Effector memory CD8-positive, alpha-beta T cell (primary cell): ENCODE results near the gene BAIAP2L1.
"Not testable (repeated sequence)": the region's sequence is repeated elsewhere in the genome, so short reads cannot be mapped to it uniquely, and the experiment has no call there.

Source experiments
- ATAC-seq: fragments of 150-1000 bp; cut with Tn5 transposase; replicated peaks from 2 replicates; pipeline ENCODE4 v1.10.0; 2021; ENCODE audit warnings: mild to moderate bottlenecking, moderate library complexity
- DNase-seq, 3 experiments: peaks; one replicate each; pipeline ENCODE4 v3.0.0; 2021
- H3K27ac Mint-ChIP-seq, 2 donors: one replicate each; pipeline ENCODE4 v1.8.0; 2022; ENCODE audit warnings: mild to moderate bottlenecking in 2 of 2, mixed read lengths in 2 of 2, moderate library complexity in 2 of 2
- H3K27me3 Mint-ChIP-seq, 2 donors: one replicate each; pipeline ENCODE4 v1.8.0; 2022; ENCODE audit warnings: mixed read lengths in 2 of 2
- H3K36me3 Mint-ChIP-seq: one replicate; pipeline ENCODE4 v1.8.0; 2022; ENCODE audit warnings: mild to moderate bottlenecking, moderate library complexity, mixed read lengths; ENCODE audit not compliant: insufficient read depth
- H3K4me1 Mint-ChIP-seq, 2 donors: one replicate each; pipeline ENCODE4 v1.8.0; 2022; ENCODE audit warnings: low read depth in 2 of 2, mixed read lengths in 2 of 2
- H3K4me3 Mint-ChIP-seq, 2 donors: one replicate each; pipeline ENCODE4 v1.8.0; 2022; ENCODE audit warnings: mild to moderate bottlenecking in 2 of 2, mixed read lengths in 2 of 2, moderate library complexity in 2 of 2
- H3K9me3 Mint-ChIP-seq, 2 donors: one replicate each; pipeline ENCODE4 v1.8.0; 2022; ENCODE audit warnings: mixed read lengths in 2 of 2

BAIAP2L1 gene

DNA sequence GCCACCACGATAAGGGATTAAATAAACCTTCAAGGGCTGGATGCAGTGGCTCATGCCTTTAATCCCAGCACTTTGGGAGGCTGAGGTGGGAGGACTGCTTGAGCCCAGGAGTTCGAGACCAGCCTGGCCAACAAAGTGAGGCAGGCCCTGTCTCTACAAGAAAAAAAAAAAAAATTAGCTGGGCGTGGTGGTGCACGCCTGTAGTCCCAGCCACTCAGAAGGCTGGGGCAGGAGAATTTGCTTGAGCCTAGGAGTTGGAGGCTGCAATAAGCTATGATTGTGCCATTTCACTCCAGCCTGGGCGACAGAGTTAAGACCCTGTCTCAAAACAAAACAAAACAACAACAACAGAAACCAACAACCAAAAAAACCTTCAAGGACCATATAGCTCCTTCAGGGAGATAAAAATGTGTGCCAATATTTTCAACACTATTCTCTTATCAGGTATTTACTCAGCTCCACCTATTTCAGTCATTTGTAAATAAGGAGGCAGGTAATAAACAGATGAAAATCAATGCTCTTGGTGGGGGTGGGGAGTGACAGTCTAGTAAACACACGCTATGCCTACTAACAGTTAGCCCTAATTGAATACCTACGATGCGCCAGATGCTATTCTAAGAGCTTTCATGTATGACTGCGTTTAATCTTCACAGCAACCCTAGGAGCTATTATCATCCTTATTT is 13.2 kb downstream of the BAIAP2L1 start:
- Mint-ChIP-seq H3K36me3 (no peaks in the 10 kb centered on the region), H3K4me1 (no peaks in the 10 kb centered on the region), H3K27me3 (peaks cover 0 to 11% of the 10 kb centered on the region in 2 donors), H3K4me3 (no peak overlapping the region), H3K9me3 (no peaks in the 10 kb centered on the region), H3K27ac (no peak overlapping the region)
- no peak for DNase-seq
- ATAC-seq = no peak

- Mint-ChIP-seq H3K27me3 (peaks cover 0 to 11% of the 10 kb centered on the region in 2 donors), H3K4me1 (no peaks in the 10 kb centered on the region), H3K36me3 (no peaks in the 10 kb centered on the region), H3K9me3 (no peaks in the 10 kb centered on the region), H3K4me3 (no peak overlapping the region), H3K27ac (no peak overlapping the region)
- no peak for DNase-seq
- no peak for ATAC-seq
Observed at GRCh38 chr7:98387131-98387530, 13.8 kb downstream of the BAIAP2L1 start.

- not testable (repeated sequence) for ATAC-seq, H3K4me1 Mint-ChIP-seq, H3K36me3 Mint-ChIP-seq, H3K27ac Mint-ChIP-seq, H3K27me3 Mint-ChIP-seq, H3K4me3 Mint-ChIP-seq, H3K9me3 Mint-ChIP-seq, DNase-seq
Observed at GRCh38 chr7:98385532-98385931, 15.4 kb downstream of the BAIAP2L1 start.

GRCh38 chr7:98378210-98378819 is 22.6 kb downstream of the BAIAP2L1 start:
- Mint-ChIP-seq H3K27me3 (no peaks in the 10 kb centered on the region), H3K27ac (no peak overlapping the region), H3K9me3 (no peaks in the 10 kb centered on the region), H3K4me3 (no peak overlapping the region), H3K36me3 (no peaks in the 10 kb centered on the region), H3K4me1 (no peaks in the 10 kb centered on the region)
- ATAC-seq = no peak
- no peak for DNase-seq

- H3K36me3 Mint-ChIP-seq = no peaks in the 10 kb centered on the region
- H3K27me3 Mint-ChIP-seq = no peaks in the 10 kb centered on the region
- no peak overlapping the region for H3K27ac Mint-ChIP-seq
- H3K9me3 Mint-ChIP-seq = no peaks in the 10 kb centered on the region
- H3K4me3 Mint-ChIP-seq = no peak overlapping the region
- DNase-seq (no peak), ATAC-seq (no peak)
- no peaks in the 10 kb centered on the region for H3K4me1 Mint-ChIP-seq
Observed at GRCh38 chr7:98376711-98377110, 24.2 kb downstream of the BAIAP2L1 start.

GRCh38 chr7:98375664-98376063 is 25.2 kb downstream of the BAIAP2L1 start:
- no peak overlapping the region for H3K27ac Mint-ChIP-seq
- DNase-seq = no peak
- no peaks in the 10 kb centered on the region for H3K9me3 Mint-ChIP-seq
- ATAC-seq = no peak
- H3K36me3 Mint-ChIP-seq = no peaks in the 10 kb centered on the region
- H3K4me1 Mint-ChIP-seq = no peaks in the 10 kb centered on the region
- no peaks in the 10 kb centered on the region for H3K27me3 Mint-ChIP-seq
- H3K4me3 Mint-ChIP-seq = no peak overlapping the region

DNA sequence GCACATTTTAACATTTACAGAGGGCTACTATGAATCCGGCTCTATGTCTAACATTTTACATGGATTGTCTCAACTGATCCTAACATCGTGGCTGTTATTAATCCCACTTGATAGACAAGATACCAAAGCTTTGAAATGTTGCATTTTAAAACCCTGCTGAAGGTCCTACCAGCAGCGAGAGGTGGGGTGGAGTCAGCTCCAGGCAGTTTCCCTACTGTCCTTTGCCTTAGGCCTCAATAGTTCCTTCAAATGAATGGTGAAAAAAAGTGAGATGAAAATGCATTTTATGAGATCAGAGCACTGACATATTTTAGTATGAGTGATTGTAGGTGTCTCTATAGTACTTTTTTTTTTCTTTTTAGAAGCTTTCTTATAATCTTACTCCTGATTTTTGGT is 26.6 kb downstream of the BAIAP2L1 start:
- no peak overlapping the region for H3K4me3 Mint-ChIP-seq
- DNase-seq = no peak
- H3K4me1 Mint-ChIP-seq = no peaks in the 10 kb centered on the region
- no peaks in the 10 kb centered on the region for H3K36me3 Mint-ChIP-seq
- H3K27ac Mint-ChIP-seq = no peak overlapping the region
- H3K27me3 Mint-ChIP-seq = no peaks in the 10 kb centered on the region
- H3K9me3 Mint-ChIP-seq = no peaks in the 10 kb centered on the region
- ATAC-seq = no peak

- Mint-ChIP-seq H3K4me1 (no peaks in the 10 kb centered on the region), H3K27me3 (peaks cover 5 to 7% of the 10 kb centered on the region in 2 donors), H3K9me3 (no peaks in the 10 kb centered on the region), H3K36me3 (no peaks in the 10 kb centered on the region), H3K27ac (no peak overlapping the region), H3K4me3 (no peak overlapping the region)
- ATAC-seq (no peak), DNase-seq (no peak)
Observed at GRCh38 chr7:98372993-98373392, 27.9 kb downstream of the BAIAP2L1 start.

GRCh38 chr7:98369726-98370125 is 31.2 kb downstream of the BAIAP2L1 start:
- H3K36me3 Mint-ChIP-seq = no peaks in the 10 kb centered on the region
- H3K4me3 Mint-ChIP-seq = no peak overlapping the region
- H3K9me3 Mint-ChIP-seq = no peaks in the 10 kb centered on the region
- no peak for ATAC-seq
- no peak for DNase-seq
- peaks cover 23 to 35% of the 10 kb centered on the region in 2 donors for H3K27me3 Mint-ChIP-seq
- H3K27ac Mint-ChIP-seq = no peak overlapping the region
- H3K4me1 Mint-ChIP-seq = no peaks in the 10 kb centered on the region

GRCh38 chr7:98368716-98369115 is 32.2 kb downstream of the BAIAP2L1 start:
- no peaks in the 10 kb centered on the region for H3K36me3 Mint-ChIP-seq
- DNase-seq (no peak), ATAC-seq (no peak)
- H3K4me3 Mint-ChIP-seq = no peak overlapping the region
- peaks cover 23 to 35% of the 10 kb centered on the region in 2 donors for H3K27me3 Mint-ChIP-seq
- no peaks in the 10 kb centered on the region for H3K4me1 Mint-ChIP-seq
- no peaks in the 10 kb centered on the region for H3K9me3 Mint-ChIP-seq
- H3K27ac Mint-ChIP-seq = no peak overlapping the region

GRCh38 chr7:98366562-98366938 is 34.3 kb downstream of the BAIAP2L1 start:
- Mint-ChIP-seq H3K27me3 (peaks cover 23 to 35% of the 10 kb centered on the region in 2 donors), H3K4me3 (no peak overlapping the region), H3K9me3 (no peaks in the 10 kb centered on the region), H3K4me1 (no peaks in the 10 kb centered on the region), H3K36me3 (no peaks in the 10 kb centered on the region), H3K27ac (no peak overlapping the region)
- no peak for DNase-seq
- ATAC-seq = no peak

GRCh38 chr7:98365863-98366561 is 34.9 kb downstream of the BAIAP2L1 start:
- H3K4me1 Mint-ChIP-seq = no peaks in the 10 kb centered on the region
- no peaks in the 10 kb centered on the region for H3K9me3 Mint-ChIP-seq
- no peak for DNase-seq
- H3K4me3 Mint-ChIP-seq = no peak overlapping the region
- H3K27ac Mint-ChIP-seq = no peak overlapping the region
- H3K27me3 Mint-ChIP-seq = peaks cover 23 to 35% of the 10 kb centered on the region in 2 donors
- ATAC-seq = no peak
- no peaks in the 10 kb centered on the region for H3K36me3 Mint-ChIP-seq

- H3K4me3 Mint-ChIP-seq = no peak overlapping the region
- H3K27ac Mint-ChIP-seq = no peak overlapping the region
- ATAC-seq (no peak), DNase-seq (no peak)
- H3K9me3 Mint-ChIP-seq = no peaks in the 10 kb centered on the region
- peaks cover 23 to 35% of the 10 kb centered on the region in 2 donors for H3K27me3 Mint-ChIP-seq
- no peaks in the 10 kb centered on the region for H3K4me1 Mint-ChIP-seq
- H3K36me3 Mint-ChIP-seq = no peaks in the 10 kb centered on the region
Observed at GRCh38 chr7:98364220-98364619, 36.7 kb downstream of the BAIAP2L1 start.

DNA sequence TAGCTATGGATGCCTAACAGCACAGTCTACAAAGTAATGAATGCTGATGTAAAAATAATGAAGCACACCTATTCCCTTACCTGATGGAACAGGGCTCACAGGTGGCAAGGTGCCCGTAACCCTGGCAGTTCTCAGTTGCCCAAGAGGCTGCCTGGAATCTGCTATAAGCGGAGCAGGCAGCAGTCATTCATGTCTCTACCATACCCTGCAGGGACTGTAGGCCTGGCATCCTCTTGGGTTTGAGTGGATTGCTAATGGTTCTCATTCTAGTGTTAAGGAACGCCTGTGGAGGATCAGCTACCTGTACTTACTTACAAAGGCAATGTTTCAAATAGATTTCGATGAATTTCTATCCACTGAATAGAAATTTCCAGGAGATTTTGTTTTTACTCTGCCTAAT is 38.4 kb downstream of the BAIAP2L1 start:
- Mint-ChIP-seq H3K36me3 (no peaks in the 10 kb centered on the region), H3K4me1 (no peaks in the 10 kb centered on the region), H3K4me3 (no peak overlapping the region), H3K27ac (no peak overlapping the region), H3K9me3 (no peaks in the 10 kb centered on the region), H3K27me3 (peaks cover 16 to 22% of the 10 kb centered on the region in 2 donors)
- ATAC-seq = no peak
- no peak for DNase-seq
